Neural progenitor cell (in vitro differentiated cells): Measurements from ENCODE around the gene KCNK7. TPM values are rescaled to one million over a fixed set of nuclear protein-coding genes. Genes with fewer than 3 reads are reported as not detected.

ENCODE experiments used
- DNase-seq: peaks from one replicate; pipeline ENCODE4 v3.0.0-alpha.2; 2016; ENCODE audit warnings: low spot score
- H2AFZ ChIP-seq: fragments of 200-600 bp; sonication (generic); replicated peaks from 2 replicates; pipeline ENCODE4 v1.6.1; 2016; ENCODE audit warnings: antibody characterized with exemption
- H3F3A ChIP-seq: fragments of 200-600 bp; sonication (generic); 2 replicates; pipeline ENCODE4 v1.6.1; 2016; ENCODE audit warnings: antibody characterized with exemption, low read depth
- H3K27ac ChIP-seq: fragments of 200-600 bp; sonication (generic); 2 replicates; pipeline ENCODE4 v1.5.1; 2016; ENCODE audit warnings: mild to moderate bottlenecking
- H3K27me3 ChIP-seq: fragments of 200-600 bp; sonication (generic); 2 replicates; pipeline ENCODE4 v1.6.1; 2016; ENCODE audit warnings: mild to moderate bottlenecking, moderate library complexity
- H3K36me3 ChIP-seq: fragments of 200-600 bp; sonication (generic); 2 replicates; pipeline ENCODE4 v1.5.1; 2016
- H3K4me1 ChIP-seq: fragments of 200-600 bp; sonication (generic); 2 replicates; pipeline ENCODE4 v1.6.1; 2016; ENCODE audit warnings: mixed run types
- H3K4me2 ChIP-seq: fragments of 200-600 bp; sonication (generic); 2 replicates; pipeline ENCODE4 v1.6.1; 2016
- H3K4me3 ChIP-seq: fragments of 200-600 bp; sonication (generic); 2 replicates; pipeline ENCODE4 v1.5.1; 2016
- H3K79me2 ChIP-seq: fragments of 200-600 bp; sonication (generic); 2 replicates; pipeline ENCODE4 v1.6.1; 2016; ENCODE audit warnings: low read depth
- H3K9ac ChIP-seq: fragments of 200-600 bp; sonication (generic); 2 replicates; pipeline ENCODE4 v1.6.1; 2016
- H3K9me3 ChIP-seq: fragments of 200-600 bp; sonication (generic); 2 replicates; pipeline ENCODE4 v1.5.1; 2016; ENCODE audit warnings: low read depth
- H4K20me1 ChIP-seq: fragments of 200-600 bp; sonication (generic); 2 replicates; pipeline ENCODE4 v1.6.1; 2016; ENCODE audit warnings: low read depth
- H3K27ac Mint-ChIP-seq: 3 replicates; pipeline ENCODE4 v1.8.0; 2021; ENCODE audit warnings: mixed read lengths
- H3K27me3 Mint-ChIP-seq: 2 replicates; pipeline ENCODE4 v1.8.0; 2022; ENCODE audit warnings: low read depth, mild to moderate bottlenecking, inconsistent platforms, moderate library complexity, mixed read lengths; ENCODE audit not compliant: insufficient read depth
- H3K36me3 Mint-ChIP-seq: 3 replicates; pipeline ENCODE4 v1.8.0; 2021; ENCODE audit warnings: mixed read lengths
- H3K4me1 Mint-ChIP-seq: 3 replicates; pipeline ENCODE4 v1.8.0; 2021; ENCODE audit warnings: mixed read lengths
- H3K4me3 Mint-ChIP-seq: 3 replicates; pipeline ENCODE4 v1.8.0; 2021; ENCODE audit warnings: mild to moderate bottlenecking, moderate library complexity, mixed read lengths
- H3K9me3 Mint-ChIP-seq: 3 replicates; pipeline ENCODE4 v1.8.0; 2020; ENCODE audit warnings: mixed read lengths
- CTCF ChIP-seq: fragments of 200-600 bp; sonication (generic); IDR thresholded peaks from 2 replicates; pipeline ENCODE4 v1.5.1; 2017; ENCODE audit warnings: antibody characterized with exemption, mild to moderate bottlenecking
- EZH2 ChIP-seq: fragments of 200-600 bp; sonication (generic); IDR thresholded peaks from 2 replicates; pipeline ENCODE4 v1.6.1; 2017; ENCODE audit warnings: antibody characterized with exemption, mild to moderate bottlenecking, moderate library complexity
- EZH2phosphoT487 ChIP-seq: fragments of 200-600 bp; sonication (generic); IDR thresholded peaks from 2 replicates; pipeline ENCODE4 v1.6.1; 2017; ENCODE audit warnings: antibody characterized with exemption
- total RNA-seq: library from RNA; depleted of rRNA; stranded (reverse); fragments of >200 nt; gene quantifications from 2 replicates; pipeline ENCODE4 v1.2.3, GENCODE V29; 2015; ENCODE audit warnings: low replicate concordance

Gene KCNK7
- total RNA-seq, 1 donor from 2014 or later = not detected

DNA sequence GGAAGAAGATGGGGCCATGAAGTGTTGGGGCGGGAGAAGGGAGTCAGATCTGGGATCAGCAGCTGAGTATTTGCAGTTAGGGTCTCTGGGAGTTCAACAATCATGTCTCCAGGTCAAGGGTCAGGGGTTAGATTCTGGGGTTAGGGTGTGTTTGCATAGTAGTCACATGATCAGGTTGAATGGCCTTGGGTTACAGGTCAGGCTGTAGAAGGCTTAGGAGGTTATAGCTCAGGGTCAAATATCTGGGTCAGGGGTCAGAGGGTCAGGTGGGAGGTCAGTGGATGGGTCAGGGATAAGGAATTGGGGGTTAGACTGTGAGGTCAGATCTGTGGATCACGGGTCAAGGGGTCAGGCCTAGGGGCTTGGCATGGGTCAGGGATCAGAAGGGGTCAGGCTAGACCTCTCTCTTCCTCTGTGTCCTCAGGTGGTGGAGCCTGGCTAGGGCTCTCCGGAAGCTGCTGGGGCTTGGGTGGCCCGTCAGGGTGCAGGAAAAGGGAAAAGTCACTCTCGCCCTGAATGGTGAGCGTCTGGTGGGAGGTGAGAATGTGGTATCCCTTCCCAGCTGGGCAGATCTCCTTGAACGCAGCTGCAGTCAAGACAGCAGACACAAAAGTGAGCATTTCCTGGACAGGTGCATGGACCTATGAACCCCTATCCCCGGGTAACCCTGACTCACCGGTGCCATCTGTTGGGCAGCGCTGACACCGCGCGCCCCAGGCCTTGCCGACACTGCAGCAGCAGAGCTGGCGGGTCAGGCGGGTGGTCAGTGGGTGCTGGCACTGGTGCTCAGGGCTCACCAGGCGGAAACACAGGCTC, 43.8 kb downstream of the KCNK7 start:
- Histone ChIP-seq H4K20me1 (peaks cover 35% of the 10 kb centered on the region), H3K4me2 (no peak overlapping the region), H2AFZ (no peak overlapping the region), H3K4me3 (no peak overlapping the region), H3K9ac (no peak overlapping the region), H3F3A (peaks cover 31% of the 10 kb centered on the region), H3K36me3 (no peaks in the 10 kb centered on the region), H3K27ac (no peak overlapping the region), H3K79me2 (no peaks in the 10 kb centered on the region), H3K4me1 (peaks cover 15% of the 10 kb centered on the region), H3K27me3 (peaks cover 98% of the 10 kb centered on the region), H3K9me3 (no peaks in the 10 kb centered on the region)
- Mint-ChIP-seq H3K4me3 (peak overlapping the region; percentile 12), H3K27ac (no peak overlapping the region), H3K4me1 (peaks cover 48% of the 10 kb centered on the region), H3K36me3 (peaks cover 9% of the 10 kb centered on the region), H3K9me3 (no peaks in the 10 kb centered on the region), H3K27me3 (peaks cover 33% of the 10 kb centered on the region)
- DNase-seq = peak; percentile 70
- TF ChIP-seq EZH2 (no peak), CTCF (peak; percentile 61), EZH2phosphoT487 (no peak)

DNA sequence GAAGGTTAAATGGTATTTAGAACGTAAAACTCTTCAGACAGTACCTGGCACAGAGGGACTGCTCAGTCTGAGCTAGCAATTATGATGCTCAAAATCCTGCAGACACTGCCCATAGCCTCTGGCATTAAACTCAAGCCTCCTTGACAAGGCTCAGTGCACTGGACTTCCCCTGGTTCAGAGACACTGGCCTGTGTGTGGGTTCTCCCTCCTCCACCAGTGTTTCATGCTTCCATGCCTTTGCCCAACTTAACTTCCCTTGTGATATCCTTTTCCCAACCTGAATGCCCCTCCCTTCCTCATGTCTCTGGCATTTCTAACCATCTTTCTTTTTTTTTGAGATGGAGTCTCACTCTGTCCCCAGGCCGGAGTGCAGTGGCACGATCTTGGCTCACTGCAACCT, 46.5 kb downstream of the KCNK7 start:
- Mint-ChIP-seq H3K27ac (no peak overlapping the region), H3K9me3 (no peaks in the 10 kb centered on the region), H3K36me3 (peaks cover 9% of the 10 kb centered on the region), H3K4me1 (peaks cover 36% of the 10 kb centered on the region), H3K27me3 (peaks cover 30% of the 10 kb centered on the region), H3K4me3 (peak overlapping the region; percentile 54)
- TF ChIP-seq CTCF = no peak
- TF ChIP-seq EZH2 = no peak
- TF ChIP-seq EZH2phosphoT487 = no peak
- H2AFZ ChIP-seq = no peak overlapping the region
- no peak overlapping the region for H3K9ac ChIP-seq
- H3K4me3 ChIP-seq = no peak overlapping the region
- H3K4me2 ChIP-seq = no peak overlapping the region
- no peaks in the 10 kb centered on the region for H3K9me3 ChIP-seq
- H3K36me3 ChIP-seq = no peaks in the 10 kb centered on the region
- peaks cover 39% of the 10 kb centered on the region for H4K20me1 ChIP-seq
- H3K27ac ChIP-seq = no peak overlapping the region
- peaks cover 39% of the 10 kb centered on the region for H3F3A ChIP-seq
- peaks cover 98% of the 10 kb centered on the region for H3K27me3 ChIP-seq
- H3K79me2 ChIP-seq = no peaks in the 10 kb centered on the region
- peaks cover 17% of the 10 kb centered on the region for H3K4me1 ChIP-seq
- DNase-seq = no peak

DNA sequence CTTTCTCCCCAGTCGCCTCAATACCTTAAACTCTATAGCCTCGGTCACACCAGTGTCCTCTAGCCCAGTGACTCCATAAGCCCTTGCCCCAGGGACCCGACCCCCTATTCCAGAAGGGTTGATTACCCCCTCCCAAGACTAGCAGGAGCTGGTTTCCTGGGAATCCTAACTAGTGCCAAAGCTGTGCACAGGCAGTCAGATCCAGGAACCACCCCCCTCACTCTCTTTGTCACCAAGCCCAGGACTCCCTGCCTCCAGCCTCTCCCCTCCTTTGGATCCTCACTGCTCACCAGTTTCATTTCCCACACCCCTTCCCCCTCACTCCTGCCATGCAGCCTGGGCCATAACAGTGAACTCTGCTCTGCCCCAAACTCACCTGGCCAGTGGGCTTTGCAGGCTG, 47.2 kb downstream of the KCNK7 start:
- peak overlapping the region; percentile 61 for H3K4me3 Mint-ChIP-seq
- no peaks in the 10 kb centered on the region for H3K9me3 ChIP-seq
- no peaks in the 10 kb centered on the region for H3K79me2 ChIP-seq
- H2AFZ ChIP-seq = no peak overlapping the region
- H3K4me2 ChIP-seq = no peak overlapping the region
- H3K4me1 ChIP-seq = peaks cover 10% of the 10 kb centered on the region
- H3K27ac Mint-ChIP-seq = no peak overlapping the region
- peaks cover 36% of the 10 kb centered on the region for H3K4me1 Mint-ChIP-seq
- no peaks in the 10 kb centered on the region for H3K9me3 Mint-ChIP-seq
- TF ChIP-seq EZH2phosphoT487 (no peak), EZH2 (no peak), CTCF (no peak)
- H4K20me1 ChIP-seq = peaks cover 39% of the 10 kb centered on the region
- peaks cover 98% of the 10 kb centered on the region for H3K27me3 ChIP-seq
- H3F3A ChIP-seq = peaks cover 36% of the 10 kb centered on the region
- no peaks in the 10 kb centered on the region for H3K36me3 ChIP-seq
- no peak overlapping the region for H3K4me3 ChIP-seq
- H3K27ac ChIP-seq = no peak overlapping the region
- H3K27me3 Mint-ChIP-seq = peaks cover 32% of the 10 kb centered on the region
- H3K36me3 Mint-ChIP-seq = peaks cover 9% of the 10 kb centered on the region
- H3K9ac ChIP-seq = no peak overlapping the region
- no peak for DNase-seq
